Esophagus squamous epithelium (tissue), 5 donors: ENCODE data around the gene NELL1. TPM values are rescaled to one million over a fixed set of nuclear protein-coding genes. Genes with fewer than 3 reads are reported as not detected.
A peak's percentile ranks its signal among the peaks of the same experiment; 100 is the strongest.

Experiments used
- DNase-seq: peaks from one replicate; lab custom pipeline; 2025; lab: John Stamatoyannopoulos, UW
- H3K27ac ChIP-seq, 4 donors: fragments of 200-600 bp; sonication (generic); one replicate each; pipeline ENCODE4 v1.5.1; 2016 to 2019; ENCODE audit warnings: mild to moderate bottlenecking in 1 of 4
- H3K27me3 ChIP-seq, 4 donors: fragments of 200-600 bp; sonication (generic); 1 replicate in 3 of 4; 2 replicates in 1 of 4; pipeline versions ENCODE4 v1.5.1 to v1.6.0; 2017 to 2021; ENCODE audit warnings: antibody characterized with exemption in 1 of 4
- H3K36me3 ChIP-seq, 3 donors: fragments of 200-600 bp; sonication (generic); one replicate each; pipeline ENCODE4 v1.5.1; 2016 to 2019
- H3K4me1 ChIP-seq, 3 donors: fragments of 200-600 bp; sonication (generic); one replicate each; pipeline ENCODE4 v1.5.1; 2017 to 2019
- H3K4me3 ChIP-seq, 4 donors: fragments of 200-600 bp; sonication (generic); 1 replicate in 3 of 4; 2 replicates in 1 of 4; pipeline ENCODE4 v1.5.1; 2016 to 2019; ENCODE audit warnings: mild to moderate bottlenecking in 2 of 4, moderate library complexity in 1 of 4
- H3K9me3 ChIP-seq, 3 donors: fragments of 200-600 bp; sonication (generic); one replicate each; pipeline ENCODE4 v1.5.1; 2016 to 2019
- POLR2A ChIP-seq, 4 donors: fragments of 450-650 bp; IDR thresholded peaks; one replicate each; pipeline ENCODE4 v1.6.1; 2017; ENCODE audit warnings: antibody characterized with exemption in 4 of 4, mild to moderate bottlenecking in 4 of 4, moderate library complexity in 3 of 4
- WGBS, 2 donors: methylation state at CpG; one replicate each; pipeline ENCODE4 v1.1.5; 2018; 5-methylcytosine and 5-hydroxymethylcytosine counted together
- intact Hi-C: fragments of 100-400 bp; cut with DNase I; formaldehyde crosslinking; loops from one replicate; pipeline ENCODE4 v1.15.0; 2022
- total RNA-seq, 4 donors: library from RNA; depleted of rRNA; stranded (reverse); fragments of >200 nt; gene quantifications; one replicate each; pipeline ENCODE4 v1.1.0, GENCODE V29; 2016
- TF ChIP-seq, protein P1 (sequence below), 6 experiments: fragments of 450-650 bp in 4 of 6; fragments of 200-600 bp in 2 of 6; sonication (generic) in 2 of 6; IDR thresholded peaks; one replicate each; pipeline ENCODE4 v1.5.1; 2016 to 2019; ENCODE audit warnings: antibody characterized with exemption in 6 of 6, mild to moderate bottlenecking in 4 of 6, moderate library complexity in 4 of 6
- donor health status: DM: yes; HTN: yes; CAD: no.

Gene NELL1
- total RNA-seq, 4 donors from 2014 or later: 1.5 TPM; not detected in 3

DNA sequence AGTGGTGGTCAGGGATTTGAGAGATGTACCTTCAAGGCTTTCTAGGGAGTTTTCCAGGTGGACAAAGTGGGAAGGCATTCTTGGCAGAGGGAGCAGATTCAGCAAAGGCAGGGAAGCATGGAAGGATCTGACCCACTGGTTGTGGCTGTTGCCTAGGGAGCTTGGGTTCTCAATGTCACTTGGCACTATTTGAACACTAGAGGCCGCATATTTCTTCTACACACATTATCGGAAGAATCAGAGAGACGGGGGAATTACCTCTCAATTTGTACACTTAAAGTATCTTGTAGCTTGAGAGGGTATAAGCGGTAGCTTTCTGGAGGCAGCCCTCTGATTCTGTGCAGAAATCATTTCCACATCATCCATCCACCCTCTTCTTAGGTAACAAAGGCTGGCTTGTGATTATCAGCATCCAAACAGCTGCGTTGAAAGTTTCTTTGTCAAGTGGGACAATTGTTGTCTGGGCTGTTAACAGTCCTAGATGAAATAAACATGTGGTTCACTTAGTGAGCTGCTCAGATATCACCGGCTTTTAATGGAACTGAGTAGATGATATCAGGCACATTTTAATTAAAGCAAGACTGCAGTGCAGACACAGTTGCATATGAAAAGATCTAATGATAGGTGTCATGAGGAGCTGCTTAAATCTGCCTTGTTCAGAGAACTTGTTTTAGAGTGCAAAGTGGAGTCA lies 2.6 kb downstream of the NELL1 start:
- peaks cover 6 to 94% (median 11%) of the 10 kb centered on the region in 4 donors for H3K27me3 ChIP-seq
- intact Hi-C loops: no loop called here
- TF ChIP-seq POLR2A (IDR thresholded peaks at IDR 0.05): no peak
- TF ChIP-seq, protein P1, sequence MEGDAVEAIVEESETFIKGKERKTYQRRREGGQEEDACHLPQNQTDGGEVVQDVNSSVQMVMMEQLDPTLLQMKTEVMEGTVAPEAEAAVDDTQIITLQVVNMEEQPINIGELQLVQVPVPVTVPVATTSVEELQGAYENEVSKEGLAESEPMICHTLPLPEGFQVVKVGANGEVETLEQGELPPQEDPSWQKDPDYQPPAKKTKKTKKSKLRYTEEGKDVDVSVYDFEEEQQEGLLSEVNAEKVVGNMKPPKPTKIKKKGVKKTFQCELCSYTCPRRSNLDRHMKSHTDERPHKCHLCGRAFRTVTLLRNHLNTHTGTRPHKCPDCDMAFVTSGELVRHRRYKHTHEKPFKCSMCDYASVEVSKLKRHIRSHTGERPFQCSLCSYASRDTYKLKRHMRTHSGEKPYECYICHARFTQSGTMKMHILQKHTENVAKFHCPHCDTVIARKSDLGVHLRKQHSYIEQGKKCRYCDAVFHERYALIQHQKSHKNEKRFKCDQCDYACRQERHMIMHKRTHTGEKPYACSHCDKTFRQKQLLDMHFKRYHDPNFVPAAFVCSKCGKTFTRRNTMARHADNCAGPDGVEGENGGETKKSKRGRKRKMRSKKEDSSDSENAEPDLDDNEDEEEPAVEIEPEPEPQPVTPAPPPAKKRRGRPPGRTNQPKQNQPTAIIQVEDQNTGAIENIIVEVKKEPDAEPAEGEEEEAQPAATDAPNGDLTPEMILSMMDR (IDR thresholded peaks at IDR 0.05): peak in 1 of 6 experiments; percentile 6
- no peaks in the 10 kb centered on the region for H3K9me3 ChIP-seq
- no peak overlapping the region for H3K4me3 ChIP-seq
- WGBS, 2 donors: 24 to 26% methylated on average over 5 to 6 of the region's 6 CpGs
- H3K36me3 ChIP-seq: no peaks in the 10 kb centered on the region
- DNase-seq: no peak
- H3K27ac ChIP-seq: no peak overlapping the region
- peaks cover 9 to 20% (median 12%) of the 10 kb centered on the region in 3 donors for H3K4me1 ChIP-seq

DNA sequence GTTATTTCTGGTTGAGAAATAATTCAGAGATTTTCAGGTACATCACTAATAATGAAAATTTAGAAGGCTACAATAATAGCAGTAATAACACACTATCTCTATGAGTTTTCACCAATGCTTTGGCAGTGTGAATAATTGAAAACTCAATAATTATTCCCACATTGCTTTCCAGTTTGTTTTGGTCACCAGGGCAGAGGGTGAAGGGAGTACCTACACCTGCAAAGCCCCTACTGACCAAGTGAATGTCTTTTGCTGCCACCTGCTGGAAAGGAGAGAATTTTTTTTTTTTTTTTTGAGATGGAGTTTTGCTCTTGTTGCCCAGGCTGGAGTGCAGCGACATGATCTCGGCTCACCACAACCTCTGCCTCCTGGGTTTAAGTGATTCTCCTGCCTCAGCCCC lies 3.2 kb downstream of the NELL1 start:
- peaks cover 6 to 89% (median 11%) of the 10 kb centered on the region in 4 donors for H3K27me3 ChIP-seq
- no peaks in the 10 kb centered on the region for H3K9me3 ChIP-seq
- no peaks in the 10 kb centered on the region for H3K36me3 ChIP-seq
- no peak overlapping the region for H3K27ac ChIP-seq
- no peak for TF ChIP-seq POLR2A (IDR thresholded peaks at IDR 0.05)
- TF ChIP-seq, protein P1 (IDR thresholded peaks at IDR 0.05): peak in 1 of 6 experiments; percentile 18
- intact Hi-C loops: no loop called here
- peaks cover 9 to 20% (median 12%) of the 10 kb centered on the region in 3 donors for H3K4me1 ChIP-seq
- H3K4me3 ChIP-seq: no peak overlapping the region
- 21 to 30% methylated on average over 2 of the region's 2 CpGs for WGBS, 2 donors
- no peak for DNase-seq

DNA sequence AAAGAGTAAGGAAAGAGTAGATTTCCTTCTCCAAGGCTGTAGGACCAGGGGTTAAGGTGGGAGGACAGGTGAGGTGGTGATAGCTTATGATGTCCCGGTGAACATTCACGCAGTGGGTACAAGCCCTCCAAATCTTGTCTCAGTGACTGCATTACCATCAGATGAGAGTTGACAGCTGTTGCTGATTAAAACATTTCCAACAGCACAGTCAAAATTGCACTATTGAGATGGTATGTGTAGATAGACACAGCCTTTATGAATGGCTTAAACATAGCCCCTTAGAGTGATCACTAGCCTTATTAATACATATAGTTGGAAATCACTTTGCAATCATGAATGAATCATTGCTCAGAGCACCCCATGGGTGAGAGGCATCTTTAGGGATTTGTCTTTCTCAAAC lies 7.3 kb downstream of the NELL1 start:
- Histone ChIP-seq H3K27ac (no peak overlapping the region), H3K9me3 (no peaks in the 10 kb centered on the region), H3K27me3 (peaks cover 0 to 48% (median 0%) of the 10 kb centered on the region in 4 donors), H3K4me1 (no peaks in the 10 kb centered on the region), H3K4me3 (no peak overlapping the region), H3K36me3 (no peaks in the 10 kb centered on the region)
- TF ChIP-seq POLR2A (IDR thresholded peaks at IDR 0.05): no peak
- TF ChIP-seq, protein P1 (IDR thresholded peaks at IDR 0.05): no peak
- intact Hi-C loops: no loop called here
- DNase-seq: no peak
- 89 to 92% methylated on average over 2 of the region's 2 CpGs for WGBS, 2 donors

DNA sequence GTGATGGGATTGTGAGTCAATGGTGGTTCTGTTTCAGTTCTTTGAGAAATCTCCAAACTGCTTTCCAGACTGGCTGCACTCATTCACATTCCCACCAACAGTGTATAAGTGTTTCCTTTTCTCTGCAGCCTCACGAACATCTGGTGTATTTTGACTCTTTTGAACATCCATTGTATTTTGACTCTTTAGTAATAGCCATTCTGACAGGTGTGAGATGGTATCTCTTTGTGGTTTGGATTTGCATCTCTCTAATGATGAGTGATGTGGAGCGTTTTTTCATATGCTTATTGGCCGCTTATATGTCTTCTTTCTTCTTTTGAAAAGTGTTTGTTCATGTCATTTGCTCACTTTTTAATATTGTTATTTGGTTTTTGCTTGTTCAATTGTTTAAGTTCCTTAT lies 19.4 kb downstream of the NELL1 start:
- no peaks in the 10 kb centered on the region for H3K27me3 ChIP-seq
- intact Hi-C loops: no loop called here
- H3K27ac ChIP-seq: no peak overlapping the region
- no peak overlapping the region for H3K4me3 ChIP-seq
- TF ChIP-seq, protein P1 (IDR thresholded peaks at IDR 0.05): no peak
- no peak for TF ChIP-seq POLR2A (IDR thresholded peaks at IDR 0.05)
- DNase-seq: no peak
- 51 to 52% methylated on average over 3 of the region's 3 CpGs for WGBS, 2 donors
- no peaks in the 10 kb centered on the region for H3K4me1 ChIP-seq
- no peaks in the 10 kb centered on the region for H3K9me3 ChIP-seq
- H3K36me3 ChIP-seq: no peaks in the 10 kb centered on the region

DNA sequence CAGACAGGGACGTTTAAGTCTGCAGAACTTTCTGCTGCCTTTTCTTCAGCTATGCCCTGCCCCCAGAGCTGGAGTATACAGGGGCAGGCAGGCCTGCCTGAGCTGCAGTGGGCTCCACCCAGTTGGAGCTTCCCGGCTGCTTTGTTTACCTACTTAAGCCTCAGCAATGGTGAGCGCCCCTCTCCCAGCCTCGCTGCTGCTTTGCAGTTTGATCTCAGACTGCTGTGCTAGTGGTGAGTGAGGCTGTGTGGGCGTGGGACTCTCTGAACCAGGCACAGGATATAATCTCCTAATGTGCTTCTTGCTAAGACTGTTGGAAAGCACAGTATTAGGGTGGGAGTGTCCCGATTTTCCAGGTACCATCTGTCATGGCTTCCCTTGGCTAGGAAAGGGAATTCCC lies 38.5 kb downstream of the NELL1 start:
- no peak overlapping the region for H3K4me3 ChIP-seq
- no peak for TF ChIP-seq POLR2A (IDR thresholded peaks at IDR 0.05)
- TF ChIP-seq, protein P1 (IDR thresholded peaks at IDR 0.05): no peak
- intact Hi-C loops: no loop called here
- no peak for DNase-seq
- 48 to 66% methylated on average over 3 to 6 of the region's 6 CpGs for WGBS, 2 donors
- H3K27ac ChIP-seq: no peak overlapping the region
- H3K9me3 ChIP-seq: no peaks in the 10 kb centered on the region
- H3K4me1 ChIP-seq: no peaks in the 10 kb centered on the region
- H3K36me3 ChIP-seq: no peaks in the 10 kb centered on the region
- H3K27me3 ChIP-seq: no peaks in the 10 kb centered on the region
